Measurements from ENCODE around the gene DDAH1.

DNA sequence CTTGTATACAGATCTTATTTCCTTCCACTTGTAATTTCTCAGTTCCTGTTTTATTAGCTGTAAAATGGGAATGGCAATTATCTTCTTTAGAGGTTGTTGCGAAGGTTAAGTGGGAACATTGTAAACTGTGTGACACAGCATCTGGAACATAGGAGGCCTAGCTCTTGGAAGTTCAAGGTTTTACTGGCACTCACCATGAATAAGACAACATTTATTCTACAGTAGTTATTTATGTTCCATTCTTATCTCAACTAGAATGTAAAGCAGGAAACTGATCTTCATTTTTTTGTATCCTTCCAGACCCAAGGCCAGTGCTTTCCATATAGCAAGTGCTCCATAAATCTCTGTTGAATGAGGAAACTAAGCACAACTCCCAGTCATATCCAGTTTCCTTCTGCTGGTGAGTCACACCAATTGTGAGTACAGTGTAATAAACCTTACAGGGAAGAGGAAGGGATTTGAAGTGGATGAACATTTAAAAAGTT lies 189.9 kb downstream of the DDAH1 start:
- TF ChIP-seq, protein P1, sequence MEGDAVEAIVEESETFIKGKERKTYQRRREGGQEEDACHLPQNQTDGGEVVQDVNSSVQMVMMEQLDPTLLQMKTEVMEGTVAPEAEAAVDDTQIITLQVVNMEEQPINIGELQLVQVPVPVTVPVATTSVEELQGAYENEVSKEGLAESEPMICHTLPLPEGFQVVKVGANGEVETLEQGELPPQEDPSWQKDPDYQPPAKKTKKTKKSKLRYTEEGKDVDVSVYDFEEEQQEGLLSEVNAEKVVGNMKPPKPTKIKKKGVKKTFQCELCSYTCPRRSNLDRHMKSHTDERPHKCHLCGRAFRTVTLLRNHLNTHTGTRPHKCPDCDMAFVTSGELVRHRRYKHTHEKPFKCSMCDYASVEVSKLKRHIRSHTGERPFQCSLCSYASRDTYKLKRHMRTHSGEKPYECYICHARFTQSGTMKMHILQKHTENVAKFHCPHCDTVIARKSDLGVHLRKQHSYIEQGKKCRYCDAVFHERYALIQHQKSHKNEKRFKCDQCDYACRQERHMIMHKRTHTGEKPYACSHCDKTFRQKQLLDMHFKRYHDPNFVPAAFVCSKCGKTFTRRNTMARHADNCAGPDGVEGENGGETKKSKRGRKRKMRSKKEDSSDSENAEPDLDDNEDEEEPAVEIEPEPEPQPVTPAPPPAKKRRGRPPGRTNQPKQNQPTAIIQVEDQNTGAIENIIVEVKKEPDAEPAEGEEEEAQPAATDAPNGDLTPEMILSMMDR (IDR thresholded peaks at IDR 0.05; ENCODE audit: control extremely low read depth in 1 of 3, insufficient read depth in 1 of 3, low read depth in 1 of 3, low read length in 3 of 3): no peak
- no peak for TF ChIP-seq TAF1 (IDR thresholded peaks at IDR 0.05; ENCODE audit: low read depth, low read length)
- TF ChIP-seq EP300 (IDR thresholded peaks at IDR 0.05; ENCODE audit: borderline replicate concordance in 1 of 2, low read depth in 2 of 2, low read length in 2 of 2): no peak
- TF ChIP-seq YY1 (IDR thresholded peaks at IDR 0.05; ENCODE audit: low read depth, low read length): no peak
